ENCODE measurements around the gene LHX6. TPM values are rescaled to one million over a fixed set of nuclear protein-coding genes. Genes with fewer than 3 reads are reported as not detected.

The LHX6 gene
- total RNA-seq (0.47 TPM), polyA plus RNA-seq (1.1 TPM)
- long read RNA-seq, donor 1: 0 reads
- long read RNA-seq, donor 2: 0 reads
- long read RNA-seq, donor 3: 0 reads
- long read RNA-seq, donor 4: 0 reads
- long read RNA-seq, donor 5: 0 reads
- long read RNA-seq, donor 6: 0 reads
- long read RNA-seq, donor 7: 0 reads
- long read RNA-seq, donor 8: 0 reads
- long read RNA-seq, donor 9: 0 reads
- long read RNA-seq, donor 10: 0 reads

GRCh38 chr9:122228568-122229484, at the start of gene LHX6:
TSS of gene LHX6 (minus strand) at chr9:122228957. CDS start at chr9:122228740, 217 bp downstream.
- H3K27me3 ChIP-seq (ENCODE audit: control insufficient read depth in 2 of 2, insufficient read depth in 1 of 2, low read length in 1 of 2): peaks cover 77 to 93% of the 10 kb centered on the region in 2 donors
- H3K27ac ChIP-seq (ENCODE audit: low read depth in 1 of 2, low read length in 1 of 2): no peak within 1 kb of the TSS
- H3K36me3 ChIP-seq (ENCODE audit: control insufficient read depth in 2 of 2, insufficient read depth in 2 of 2, low read length in 1 of 2): no peaks in the 10 kb centered on the region
- WGBS: 9% methylated on average over 70 of the region's 70 CpGs
- H3K4me1 ChIP-seq (ENCODE audit: control insufficient read depth in 2 of 2, insufficient read depth in 2 of 2, low read length in 2 of 2): no peaks in the 10 kb centered on the region
- H3K9me3 ChIP-seq (ENCODE audit: control insufficient read depth in 2 of 2, insufficient read depth in 1 of 2, low read length in 1 of 2): peaks cover 0 to 2% of the 10 kb centered on the region in 2 donors
- H3K4me3 ChIP-seq (ENCODE audit: low read length in 2 of 2): peak within 1 kb of the TSS in 1 of 2 donors; percentile 31
- DNase-seq (ENCODE audit: low read depth in 6 of 9, low spot score in 9 of 9): no peak

- no peak for DNase-seq (ENCODE audit: low read depth in 6 of 9, low spot score in 9 of 9)
- Histone ChIP-seq H3K36me3 (ENCODE audit: control insufficient read depth in 2 of 2, insufficient read depth in 2 of 2, low read length in 1 of 2) (peaks cover 5 to 9% of the 10 kb centered on the region in 2 donors), H3K4me1 (ENCODE audit: control insufficient read depth in 2 of 2, insufficient read depth in 2 of 2, low read length in 2 of 2) (no peaks in the 10 kb centered on the region), H3K27me3 (ENCODE audit: control insufficient read depth in 2 of 2, insufficient read depth in 1 of 2, low read length in 1 of 2) (no peaks in the 10 kb centered on the region), H3K9me3 (ENCODE audit: control insufficient read depth in 2 of 2, insufficient read depth in 1 of 2, low read length in 1 of 2) (peaks cover 2 to 4% of the 10 kb centered on the region in 2 donors), H3K27ac (ENCODE audit: low read depth in 1 of 2, low read length in 1 of 2) (no peak overlapping the region), H3K4me3 (ENCODE audit: low read length in 2 of 2) (no peak overlapping the region)
- WGBS: 98% methylated on average over 10 of the region's 10 CpGs
Observed at GRCh38 chr9:122277285-122277897, 48.6 kb upstream of the LHX6 start.

- no peak for DNase-seq (ENCODE audit: low read depth in 6 of 9, low spot score in 9 of 9)
- Histone ChIP-seq H3K4me1 (ENCODE audit: control insufficient read depth in 2 of 2, insufficient read depth in 2 of 2, low read length in 2 of 2) (no peaks in the 10 kb centered on the region), H3K36me3 (ENCODE audit: control insufficient read depth in 2 of 2, insufficient read depth in 2 of 2, low read length in 1 of 2) (peaks cover 5 to 12% of the 10 kb centered on the region in 2 donors), H3K27ac (ENCODE audit: low read depth in 1 of 2, low read length in 1 of 2) (no peak overlapping the region), H3K9me3 (ENCODE audit: control insufficient read depth in 2 of 2, insufficient read depth in 1 of 2, low read length in 1 of 2) (peaks cover 2 to 4% of the 10 kb centered on the region in 2 donors), H3K4me3 (ENCODE audit: low read length in 2 of 2) (no peak overlapping the region), H3K27me3 (ENCODE audit: control insufficient read depth in 2 of 2, insufficient read depth in 1 of 2, low read length in 1 of 2) (no peaks in the 10 kb centered on the region)
- 98% methylated on average over 7 of the region's 7 CpGs for WGBS
Observed at GRCh38 chr9:122276096-122276495, 47.3 kb upstream of the LHX6 start.

GRCh38 chr9:122274055-122274454, 45.3 kb upstream of the LHX6 start:
- Histone ChIP-seq H3K36me3 (ENCODE audit: control insufficient read depth in 2 of 2, insufficient read depth in 2 of 2, low read length in 1 of 2) (peaks cover 5 to 14% of the 10 kb centered on the region in 2 donors), H3K27me3 (ENCODE audit: control insufficient read depth in 2 of 2, insufficient read depth in 1 of 2, low read length in 1 of 2) (no peaks in the 10 kb centered on the region), H3K27ac (ENCODE audit: low read depth in 1 of 2, low read length in 1 of 2) (no peak overlapping the region), H3K4me1 (ENCODE audit: control insufficient read depth in 2 of 2, insufficient read depth in 2 of 2, low read length in 2 of 2) (no peaks in the 10 kb centered on the region), H3K9me3 (ENCODE audit: control insufficient read depth in 2 of 2, insufficient read depth in 1 of 2, low read length in 1 of 2) (peaks cover 2 to 4% of the 10 kb centered on the region in 2 donors), H3K4me3 (ENCODE audit: low read length in 2 of 2) (no peak overlapping the region)
- no peak for DNase-seq (ENCODE audit: low read depth in 6 of 9, low spot score in 9 of 9)
- WGBS: 98% methylated on average over 2 of the region's 2 CpGs

- Histone ChIP-seq H3K27ac (ENCODE audit: low read depth in 1 of 2, low read length in 1 of 2) (no peak overlapping the region), H3K4me1 (ENCODE audit: control insufficient read depth in 2 of 2, insufficient read depth in 2 of 2, low read length in 2 of 2) (peaks cover 12 to 18% of the 10 kb centered on the region in 2 donors), H3K4me3 (ENCODE audit: low read length in 2 of 2) (no peak overlapping the region), H3K36me3 (ENCODE audit: control insufficient read depth in 2 of 2, insufficient read depth in 2 of 2, low read length in 1 of 2) (peaks cover 0 to 14% of the 10 kb centered on the region in 2 donors), H3K9me3 (ENCODE audit: control insufficient read depth in 2 of 2, insufficient read depth in 1 of 2, low read length in 1 of 2) (no peaks in the 10 kb centered on the region), H3K27me3 (ENCODE audit: control insufficient read depth in 2 of 2, insufficient read depth in 1 of 2, low read length in 1 of 2) (no peaks in the 10 kb centered on the region)
- DNase-seq (ENCODE audit: low read depth in 6 of 9, low spot score in 9 of 9): no peak
- WGBS: 87% methylated on average over 6 of the region's 6 CpGs
Observed at GRCh38 chr9:122268041-122268814, 39.5 kb upstream of the LHX6 start.

- no peaks in the 10 kb centered on the region for H3K9me3 ChIP-seq (ENCODE audit: control insufficient read depth in 2 of 2, insufficient read depth in 1 of 2, low read length in 1 of 2)
- H3K36me3 ChIP-seq (ENCODE audit: control insufficient read depth in 2 of 2, insufficient read depth in 2 of 2, low read length in 1 of 2): peaks cover 12 to 15% of the 10 kb centered on the region in 2 donors
- H3K27ac ChIP-seq (ENCODE audit: low read depth in 1 of 2, low read length in 1 of 2): peak overlapping the region; percentile 79 to 94
- WGBS: 7% methylated on average over 17 of the region's 17 CpGs
- H3K4me1 ChIP-seq (ENCODE audit: control insufficient read depth in 2 of 2, insufficient read depth in 2 of 2, low read length in 2 of 2): peaks cover 14 to 18% of the 10 kb centered on the region in 2 donors
- DNase-seq (ENCODE audit: low read depth in 6 of 9, low spot score in 9 of 9): peak in 8 of 9 donors; percentile 10 to 49 (median 27)
- no peaks in the 10 kb centered on the region for H3K27me3 ChIP-seq (ENCODE audit: control insufficient read depth in 2 of 2, insufficient read depth in 1 of 2, low read length in 1 of 2)
- peak overlapping the region; percentile 88 to 95 for H3K4me3 ChIP-seq (ENCODE audit: low read length in 2 of 2)
Observed at GRCh38 chr9:122265149-122265915, 36.6 kb upstream of the LHX6 start.

- Histone ChIP-seq H3K27me3 (ENCODE audit: control insufficient read depth in 2 of 2, insufficient read depth in 1 of 2, low read length in 1 of 2) (no peaks in the 10 kb centered on the region), H3K27ac (ENCODE audit: low read depth in 1 of 2, low read length in 1 of 2) (peak within 1 kb of the TSS; percentile 79 to 94), H3K4me1 (ENCODE audit: control insufficient read depth in 2 of 2, insufficient read depth in 2 of 2, low read length in 2 of 2) (peaks cover 14 to 18% of the 10 kb centered on the region in 2 donors), H3K9me3 (ENCODE audit: control insufficient read depth in 2 of 2, insufficient read depth in 1 of 2, low read length in 1 of 2) (no peaks in the 10 kb centered on the region), H3K4me3 (ENCODE audit: low read length in 2 of 2) (peak within 1 kb of the TSS; percentile 88 to 95), H3K36me3 (ENCODE audit: control insufficient read depth in 2 of 2, insufficient read depth in 2 of 2, low read length in 1 of 2) (peaks cover 20 to 22% of the 10 kb centered on the region in 2 donors)
- peak; percentile 65 to 92 (median 82) for DNase-seq (ENCODE audit: low read depth in 6 of 9, low spot score in 9 of 9)
- under 1% methylated on average over 60 of the region's 60 CpGs for WGBS
Observed at GRCh38 chr9:122264360-122265148, 35.8 kb upstream of the LHX6 start, which contains the start of the genes MRRF and RBM18. TSS of gene MRRF (plus strand) at chr9:122264882. CDS start at chr9:122270892, 6,010 bp downstream. TSS of gene RBM18 (minus strand) at chr9:122264840. CDS start at chr9:122261492, 3,348 bp downstream.

Measured in thymus (tissue), 14 donors.